ENCODE measurements around the gene FCHSD2. TPM values are rescaled to one million over a fixed set of nuclear protein-coding genes. Genes with fewer than 3 reads are reported as not detected.

FCHSD2 gene
- total and polyA plus RNA-seq, 2 donors (not counting 3 experiments of a cell fraction or from before 2014, with no cell fraction given) = 20.8 to 56.9 TPM

GRCh38 chr11:72851726-72852125, 290.4 kb downstream of the FCHSD2 start:
- ChIA-PET CTCF (no interaction called here), POLR2A (no interaction called here)
- BruUV-seq (replicated peaks) = no TSS peak
- H3K4me3 ChIP-seq (replicated peaks in 1 of 3; ENCODE audit: insufficient read depth in 1 of 3, low read depth in 1 of 3, low read length in 3 of 3) = no peak overlapping the region
- H2AFZ ChIP-seq (ENCODE audit: low read depth, low read length) = no peak overlapping the region
- no peak overlapping the region for H3K27ac ChIP-seq (ENCODE audit: insufficient read depth, low read depth, low read length)
- no peaks in the 10 kb centered on the region for H3K9me3 ChIP-seq (replicated peaks; ENCODE audit: control insufficient read depth, insufficient read depth, low read length)
- no peaks in the 10 kb centered on the region for H4K20me1 ChIP-seq (replicated peaks; ENCODE audit: control insufficient read depth, extremely low read depth, insufficient read depth, low read length)
- TF ChIP-seq MYC (IDR thresholded peaks at IDR 0.05; ENCODE audit: low read depth, low read length) = no peak
- no peak for TF ChIP-seq MAX (IDR thresholded peaks at IDR 0.05; ENCODE audit: insufficient read depth, insufficient read length)
- TF ChIP-seq, protein P1, sequence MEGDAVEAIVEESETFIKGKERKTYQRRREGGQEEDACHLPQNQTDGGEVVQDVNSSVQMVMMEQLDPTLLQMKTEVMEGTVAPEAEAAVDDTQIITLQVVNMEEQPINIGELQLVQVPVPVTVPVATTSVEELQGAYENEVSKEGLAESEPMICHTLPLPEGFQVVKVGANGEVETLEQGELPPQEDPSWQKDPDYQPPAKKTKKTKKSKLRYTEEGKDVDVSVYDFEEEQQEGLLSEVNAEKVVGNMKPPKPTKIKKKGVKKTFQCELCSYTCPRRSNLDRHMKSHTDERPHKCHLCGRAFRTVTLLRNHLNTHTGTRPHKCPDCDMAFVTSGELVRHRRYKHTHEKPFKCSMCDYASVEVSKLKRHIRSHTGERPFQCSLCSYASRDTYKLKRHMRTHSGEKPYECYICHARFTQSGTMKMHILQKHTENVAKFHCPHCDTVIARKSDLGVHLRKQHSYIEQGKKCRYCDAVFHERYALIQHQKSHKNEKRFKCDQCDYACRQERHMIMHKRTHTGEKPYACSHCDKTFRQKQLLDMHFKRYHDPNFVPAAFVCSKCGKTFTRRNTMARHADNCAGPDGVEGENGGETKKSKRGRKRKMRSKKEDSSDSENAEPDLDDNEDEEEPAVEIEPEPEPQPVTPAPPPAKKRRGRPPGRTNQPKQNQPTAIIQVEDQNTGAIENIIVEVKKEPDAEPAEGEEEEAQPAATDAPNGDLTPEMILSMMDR (IDR thresholded peaks at IDR 0.05; ENCODE audit: extremely low read depth in 1 of 2, insufficient read depth in 1 of 2, low read depth in 1 of 2, low read length in 2 of 2) = no peak
- TF ChIP-seq GATA2 (IDR thresholded peaks at IDR 0.05; ENCODE audit: insufficient read depth, insufficient read length, low read depth, low read length) = no peak
- TF ChIP-seq POLR2AphosphoS5 (IDR thresholded peaks at IDR 0.05; ENCODE audit: insufficient read depth, low read depth, low read length) = no peak
- TF ChIP-seq FOS (IDR thresholded peaks at IDR 0.05; ENCODE audit: borderline replicate concordance, insufficient read depth, low read length) = no peak
- no peak for TF ChIP-seq JUN (IDR thresholded peaks at IDR 0.05; ENCODE audit: borderline replicate concordance, insufficient read depth, insufficient read length, low read depth)
- TF ChIP-seq POLR2A (IDR thresholded peaks at IDR 0.05; ENCODE audit: low read depth, low read length) = no peak
- TF ChIP-seq EZH2 (IDR thresholded peaks at IDR 0.05; ENCODE audit: borderline replicate concordance, low read depth, low read length, severe bottlenecking) = no peak
- DNase-seq (ENCODE audit: low read depth, low spot score) (no peak), FAIRE-seq (no peak)
- peaks cover 10% of the 10 kb centered on the region for H3K4me1 ChIP-seq (ENCODE audit: control insufficient read depth, extremely low read depth, insufficient read depth, low read length)
- no peaks in the 10 kb centered on the region for H3K27me3 ChIP-seq (ENCODE audit: control insufficient read depth in 2 of 2, insufficient read depth in 2 of 2, low read length in 2 of 2)
- no peak overlapping the region for H3K9ac ChIP-seq (replicated peaks; ENCODE audit: extremely low read depth, insufficient read depth, low read length)
- no peaks in the 10 kb centered on the region for H3K9me1 ChIP-seq (replicated peaks; ENCODE audit: control insufficient read depth, extremely low read depth, insufficient read depth, low read length)
- dilution Hi-C loops (cut with MboI; ENCODE audit: extremely low pct_ligation_motif_present, low sequenced_read_pairs) = no loop called here
- no peak overlapping the region for H3K4me2 ChIP-seq (ENCODE audit: insufficient read depth, low read length)
- no peaks in the 10 kb centered on the region for H3K79me2 ChIP-seq (ENCODE audit: control insufficient read depth, insufficient read depth, low read length)
- H3K36me3 ChIP-seq (ENCODE audit: control insufficient read depth in 2 of 2, extremely low read depth in 1 of 2, insufficient read depth in 2 of 2, low read length in 2 of 2) = no peaks in the 10 kb centered on the region
- intact Hi-C loops (cut with micrococcal nuclease) = no loop called here

Data from endothelial cell of umbilical vein (primary cell).